ENCODE results near the gene ATG7. TPM values are rescaled to one million over a fixed set of nuclear protein-coding genes. Genes with fewer than 3 reads are reported as not detected.

The ATG7 gene
- total and polyA plus RNA-seq, 8 donors: 25.0 to 73.3 (median 29.6) TPM

DNA sequence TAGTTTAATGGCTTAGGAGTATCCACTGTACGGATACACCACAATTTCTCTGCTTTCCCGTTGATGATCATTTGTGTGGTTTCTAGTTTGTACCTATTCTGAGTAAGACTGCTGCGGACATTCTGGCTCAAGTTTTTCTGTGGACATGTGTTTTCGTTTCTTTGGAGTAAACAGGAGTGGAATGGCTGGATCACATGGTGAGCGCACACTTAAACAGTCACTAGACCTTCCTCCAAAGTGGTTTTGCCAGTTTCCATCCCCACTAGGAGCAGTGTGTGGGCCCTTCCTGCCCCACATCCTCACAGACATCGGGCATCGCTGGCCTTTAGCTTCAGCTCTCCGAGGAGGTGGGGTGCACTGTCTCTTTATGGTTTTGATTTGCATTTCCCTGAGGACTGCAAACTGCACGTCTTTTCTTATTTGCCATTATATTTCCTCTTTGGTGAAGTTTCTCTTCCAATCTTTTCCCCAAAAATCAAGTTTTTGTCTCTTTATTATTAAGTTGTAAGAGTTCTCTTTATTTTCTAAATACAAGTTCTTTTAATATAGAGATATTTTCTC, 277.5 kb downstream of the ATG7 start:
- H3K4me1 ChIP-seq: peaks cover 0 to 39% of the 10 kb centered on the region in 2 donors
- H3K27me3 ChIP-seq: no peaks in the 10 kb centered on the region
- H3K4me3 ChIP-seq: no peak overlapping the region
- no peaks in the 10 kb centered on the region for H3K9me3 ChIP-seq
- no peak for ATAC-seq
- intact Hi-C loops (cut with DNase I): no loop called here
- peak overlapping the region in 1 of 2 donors; percentile 18 for H3K27ac ChIP-seq
- peaks cover 0 to 9% of the 10 kb centered on the region in 2 donors for H3K36me3 ChIP-seq
- peak in 1 of 4 donors; percentile 20 for DNase-seq
- no peak for TF ChIP-seq CTCF (IDR thresholded peaks at IDR 0.05)

DNA sequence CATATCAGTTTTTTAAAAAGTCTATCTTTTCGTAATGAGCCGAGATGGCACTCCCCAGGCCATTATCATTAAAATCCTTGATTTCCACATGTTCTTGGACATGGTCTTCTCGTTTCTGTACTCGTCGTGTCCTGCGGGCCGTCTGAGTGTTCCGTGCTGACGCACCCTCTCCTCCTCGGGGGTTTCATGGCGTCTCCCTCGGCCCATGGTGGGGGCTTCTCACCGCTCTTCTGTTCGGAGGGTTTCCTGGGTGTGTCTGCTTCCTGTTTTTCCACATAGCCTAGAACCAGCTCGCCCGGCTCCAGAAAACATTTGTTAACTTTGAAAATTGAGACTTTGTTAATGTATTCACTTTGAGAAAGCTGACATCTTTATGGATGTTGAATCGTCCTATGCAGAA, 278.8 kb downstream of the ATG7 start:
- intact Hi-C loops (cut with DNase I): no loop called here
- DNase-seq: peak in 1 of 4 donors; percentile 36

GRCh38 chr3:11552289-11553264, 280.4 kb downstream of the ATG7 start:
- no peak for TF ChIP-seq CTCF (IDR thresholded peaks at IDR 0.05)
- Histone ChIP-seq H3K9me3 (no peaks in the 10 kb centered on the region), H3K4me3 (no peak overlapping the region), H3K36me3 (peaks cover 0 to 38% of the 10 kb centered on the region in 2 donors), H3K27ac (no peak overlapping the region), H3K27me3 (no peaks in the 10 kb centered on the region), H3K4me1 (peaks cover 0 to 45% of the 10 kb centered on the region in 2 donors)
- DNase-seq: peak in 1 of 4 donors; percentile 58
- no peak for ATAC-seq
- intact Hi-C loops (cut with DNase I): no loop called here

More for the DNA sequence above, 278.8 kb downstream of the ATG7 start:
- ATAC-seq: no peak
- H3K27me3 ChIP-seq: no peaks in the 10 kb centered on the region
- no peak overlapping the region for H3K27ac ChIP-seq
- no peak overlapping the region for H3K4me3 ChIP-seq
- H3K36me3 ChIP-seq: peaks cover 0 to 23% of the 10 kb centered on the region in 2 donors
- peaks cover 0 to 43% of the 10 kb centered on the region in 2 donors for H3K4me1 ChIP-seq
- TF ChIP-seq CTCF (IDR thresholded peaks at IDR 0.05): no peak
- H3K9me3 ChIP-seq: no peaks in the 10 kb centered on the region

DNA sequence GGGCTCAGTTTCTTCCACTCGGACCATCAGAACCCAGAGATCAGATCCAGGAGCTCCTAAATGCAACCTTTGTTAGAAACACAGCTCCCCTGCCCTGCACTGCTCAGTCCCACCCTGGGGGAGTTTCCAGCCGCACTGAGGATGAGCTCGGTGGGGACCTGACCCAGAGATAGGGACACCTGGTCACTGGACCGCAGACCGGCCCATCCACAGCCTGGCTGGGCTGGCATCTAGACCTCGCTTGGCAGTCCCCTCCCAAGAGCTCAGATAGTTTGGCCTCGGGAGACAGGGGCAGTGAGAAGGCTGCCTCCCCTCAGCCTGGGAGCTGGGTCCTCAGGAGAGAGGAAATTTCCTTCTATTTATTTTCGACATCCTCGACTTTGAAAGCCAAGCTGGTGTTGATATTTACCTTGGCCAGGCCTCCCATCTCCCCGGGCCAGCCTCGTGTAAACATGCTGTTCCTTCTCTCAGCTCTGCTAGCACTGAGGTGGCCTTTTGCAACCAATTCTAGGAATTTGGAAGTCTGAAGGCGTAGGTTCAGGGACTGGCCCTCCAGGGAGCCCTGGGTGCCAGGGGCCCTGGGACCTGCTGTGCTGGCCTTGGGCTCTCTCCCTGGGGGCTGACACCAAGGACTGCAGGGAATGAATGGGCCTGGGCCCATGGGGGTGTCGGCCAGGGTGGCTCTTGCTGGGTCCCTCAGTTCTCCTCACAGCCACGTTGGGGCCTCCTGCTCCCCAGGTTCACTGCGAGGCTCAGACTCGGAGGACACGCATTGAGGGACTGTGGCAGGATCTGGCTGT, 281.4 kb downstream of the ATG7 start:
- TF ChIP-seq CTCF (IDR thresholded peaks at IDR 0.05): no peak
- peaks cover 0 to 48% of the 10 kb centered on the region in 2 donors for H3K36me3 ChIP-seq
- no peaks in the 10 kb centered on the region for H3K9me3 ChIP-seq
- peaks cover 0 to 45% of the 10 kb centered on the region in 2 donors for H3K4me1 ChIP-seq
- DNase-seq (peak in 1 of 4 donors; percentile 44), ATAC-seq (peak; percentile 28)
- intact Hi-C loops (cut with DNase I): no loop called here
- no peaks in the 10 kb centered on the region for H3K27me3 ChIP-seq
- H3K27ac ChIP-seq: peak overlapping the region in 1 of 2 donors; percentile 38
- no peak overlapping the region for H3K4me3 ChIP-seq
